HEK293T (cell line): ENCODE measurements around the gene SGMS1.

Experiments used
- CTCF ChIA-PET: fragments of 350-600 bp; formaldehyde crosslinking; extraction: SDS; loops from one replicate; lab custom pipeline; 2021; ENCODE audit warnings: antibody characterized with exemption, inconsistent platforms; lab: Yijun Ruan, JAX
- POLR2A ChIA-PET: fragments of 350-600 bp; formaldehyde crosslinking; extraction: SDS; loops from one replicate; lab custom pipeline; 2020; ENCODE audit warnings: antibody characterized with exemption, inconsistent platforms; lab: Yijun Ruan, JAX
- DNase-seq: peaks from one replicate; pipeline ENCODE4 v3.0.0; 2012; ENCODE audit warnings: mixed read lengths; ENCODE audit errors: extremely low spot score
- ARNT ChIP-seq: fragments of 450-650 bp; IDR thresholded peaks from 2 replicates; pipeline ENCODE4 v1.6.1; 2017; ENCODE audit warnings: mild to moderate bottlenecking
- BHLHE40 ChIP-seq: fragments of 450-650 bp; IDR thresholded peaks from 2 replicates; pipeline ENCODE4 v1.6.1; 2016; ENCODE audit warnings: mild to moderate bottlenecking, moderate library complexity, borderline replicate concordance
- CTBP1 ChIP-seq: fragments of 450-650 bp; IDR thresholded peaks from 2 replicates; pipeline ENCODE4 v1.6.1; 2016; ENCODE audit warnings: borderline replicate concordance
- ELF4 ChIP-seq: fragments of 450-650 bp; IDR thresholded peaks from 2 replicates; pipeline ENCODE4 v1.6.1; 2017; ENCODE audit warnings: antibody characterized with exemption
- FOXA1 ChIP-seq: fragments of 450-650 bp; IDR thresholded peaks from 2 replicates; pipeline ENCODE4 v1.6.1; 2016; ENCODE audit warnings: mild to moderate bottlenecking
- FOXK2 ChIP-seq: fragments of 450-650 bp; IDR thresholded peaks from 2 replicates; pipeline ENCODE4 v1.6.1; 2016; ENCODE audit warnings: mild to moderate bottlenecking
- FOXM1 ChIP-seq: fragments of 450-650 bp; IDR thresholded peaks from 2 replicates; pipeline ENCODE4 v1.6.1; 2017; ENCODE audit warnings: mild to moderate bottlenecking, borderline replicate concordance
- HDGF ChIP-seq: fragments of 450-650 bp; IDR thresholded peaks from 2 replicates; pipeline ENCODE4 v1.6.1; 2017; ENCODE audit warnings: antibody characterized with exemption, borderline replicate concordance
- L3MBTL2 ChIP-seq: fragments of 450-650 bp; conservative IDR thresholded peaks from 2 replicates; pipeline ENCODE4 v1.6.1; 2016; ENCODE audit warnings: mild to moderate bottlenecking
- LEF1 ChIP-seq: fragments of 450-650 bp; IDR thresholded peaks from 2 replicates; pipeline ENCODE4 v1.6.1; 2017; ENCODE audit warnings: mild to moderate bottlenecking, borderline replicate concordance
- NFRKB ChIP-seq: fragments of 450-650 bp; IDR thresholded peaks from 2 replicates; pipeline ENCODE4 v1.6.1; 2016; ENCODE audit warnings: mild to moderate bottlenecking, moderate library complexity
- PKNOX1 ChIP-seq: fragments of 450-650 bp; IDR thresholded peaks from 2 replicates; pipeline ENCODE4 v1.6.1; 2016
- SP1 ChIP-seq: fragments of 450-650 bp; IDR thresholded peaks from 2 replicates; pipeline ENCODE4 v1.6.1; 2017
- SUZ12 ChIP-seq: fragments of 450-650 bp; IDR thresholded peaks from 2 replicates; pipeline ENCODE4 v1.6.1; 2016; ENCODE audit warnings: mild to moderate bottlenecking
- TARDBP ChIP-seq: fragments of 450-650 bp; IDR thresholded peaks from 2 replicates; pipeline ENCODE4 v1.6.1; 2016
- ZNF384 ChIP-seq: fragments of 450-650 bp; IDR thresholded peaks from 2 replicates; pipeline ENCODE4 v1.6.1; 2016

SGMS1 gene

GRCh38 chr10:50470345-50470744 is 153.4 kb downstream of the SGMS1 start:
- no peak for DNase-seq
- no peak for TF ChIP-seq ARNT
- TF ChIP-seq BHLHE40, result no peak
- ChIA-PET POLR2A (no interaction called here), CTCF (no interaction called here)

- TF ChIP-seq BHLHE40 (no peak), SP1 (no peak), NFRKB (no peak), FOXK2 (no peak), TARDBP (no peak), FOXM1 (no peak)
- ChIA-PET CTCF (no interaction called here), POLR2A (no interaction called here)
- DNase-seq, result no peak
Measured at GRCh38 chr10:50469778-50470193, 154.0 kb downstream of the SGMS1 start.

- no peak for DNase-seq
- TF ChIP-seq CTBP1 (no peak), ELF4 (no peak), HDGF (no peak), SP1 (no peak), FOXK2 (no peak)
- ChIA-PET CTCF (no interaction called here), POLR2A (no interaction called here)
Measured at GRCh38 chr10:50469288-50469687, 154.5 kb downstream of the SGMS1 start.

DNA sequence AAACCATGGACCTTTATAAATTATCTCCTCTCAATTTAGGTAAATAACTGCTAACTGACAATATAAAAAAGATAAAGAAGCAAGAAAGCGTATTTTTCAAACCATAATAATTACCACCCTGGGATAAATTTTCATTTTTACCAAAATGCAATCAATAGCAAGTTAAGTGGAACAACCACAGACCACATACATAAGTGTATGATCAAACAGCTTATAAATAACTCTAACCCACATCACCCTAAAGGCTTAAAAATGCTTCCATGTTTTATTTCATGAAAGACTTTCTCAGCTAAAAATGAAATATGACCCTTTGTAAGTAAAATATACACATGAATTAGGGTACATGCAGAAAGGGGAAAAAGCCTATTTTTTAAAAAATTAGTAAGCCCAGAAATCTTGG is 156.5 kb downstream of the SGMS1 start:
- POLR2A ChIA-PET, result no interaction called here

GRCh38 chr10:50464004-50464409 is 159.7 kb downstream of the SGMS1 start:
- CTCF ChIA-PET, result no interaction called here
- POLR2A ChIA-PET, result no interaction called here
- no peak for TF ChIP-seq BHLHE40
- TF ChIP-seq ELF4, result no peak
- no peak for TF ChIP-seq CTBP1
- no peak for TF ChIP-seq FOXM1
- no peak for TF ChIP-seq PKNOX1
- TF ChIP-seq FOXA1, result no peak
- no peak for TF ChIP-seq HDGF
- no peak for TF ChIP-seq L3MBTL2
- TF ChIP-seq TARDBP, result no peak
- TF ChIP-seq SP1, result no peak
- TF ChIP-seq SUZ12, result no peak
- TF ChIP-seq NFRKB, result no peak
- TF ChIP-seq FOXK2, result no peak
- no peak for DNase-seq

More for the DNA sequence above, 156.5 kb downstream of the SGMS1 start:
- DNase-seq, result no peak
- TF ChIP-seq NFRKB, result no peak
- TF ChIP-seq L3MBTL2, result no peak
- no peak for TF ChIP-seq TARDBP
- no peak for TF ChIP-seq HDGF
- CTCF ChIA-PET, result no interaction called here

- ChIA-PET POLR2A (no interaction called here), CTCF (no interaction called here)
Measured at GRCh38 chr10:50461834-50462233, 161.9 kb downstream of the SGMS1 start.

DNA sequence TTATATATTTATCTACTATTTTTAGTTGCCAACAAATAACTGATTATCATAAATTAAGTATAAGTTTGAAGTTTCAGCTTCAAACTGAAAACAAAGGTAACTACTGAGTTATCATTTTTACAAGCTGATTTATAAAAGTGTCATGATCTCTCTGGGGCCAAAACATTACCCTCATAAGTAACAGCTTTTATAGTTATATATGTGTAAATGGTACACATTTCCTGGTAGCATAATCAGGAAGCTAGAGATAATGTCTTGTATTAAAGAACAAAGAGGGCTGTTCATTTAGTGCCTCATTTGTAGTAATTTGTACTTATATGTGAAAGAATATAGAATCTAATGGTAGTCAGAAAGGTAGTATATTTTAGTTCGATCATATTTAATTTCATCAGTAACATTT is 162.6 kb downstream of the SGMS1 start:
- POLR2A ChIA-PET, result no interaction called here

More at GRCh38 chr10:50461834-50462233, 161.9 kb downstream of the SGMS1 start:
- TF ChIP-seq CTBP1 (no peak), ZNF384 (no peak), HDGF (no peak), FOXA1 (no peak), ELF4 (no peak), FOXK2 (no peak), FOXM1 (no peak), NFRKB (no peak), BHLHE40 (no peak), PKNOX1 (no peak), LEF1 (no peak), L3MBTL2 (no peak)
- no peak for DNase-seq

More for the DNA sequence above, 162.6 kb downstream of the SGMS1 start:
- TF ChIP-seq BHLHE40 (no peak), SUZ12 (no peak), ELF4 (no peak), ZNF384 (no peak), HDGF (no peak), L3MBTL2 (no peak), PKNOX1 (no peak), FOXM1 (no peak), ARNT (no peak), TARDBP (no peak), LEF1 (no peak), FOXA1 (no peak), FOXK2 (no peak), CTBP1 (no peak), SP1 (no peak), NFRKB (no peak)
- no peak for DNase-seq
- CTCF ChIA-PET, result no interaction called here
